Measurements from ENCODE around the gene HOXD8. TPM values are rescaled to one million over a fixed set of nuclear protein-coding genes. Genes with fewer than 3 reads are reported as not detected.
A peak's percentile ranks its signal among the peaks of the same experiment; 100 is the strongest.

The HOXD8 gene
- total and polyA plus RNA-seq, 10 of the 15 experiments (the other 5 are each of a cell fraction or from before 2014, with no cell fraction given): not detected

DNA sequence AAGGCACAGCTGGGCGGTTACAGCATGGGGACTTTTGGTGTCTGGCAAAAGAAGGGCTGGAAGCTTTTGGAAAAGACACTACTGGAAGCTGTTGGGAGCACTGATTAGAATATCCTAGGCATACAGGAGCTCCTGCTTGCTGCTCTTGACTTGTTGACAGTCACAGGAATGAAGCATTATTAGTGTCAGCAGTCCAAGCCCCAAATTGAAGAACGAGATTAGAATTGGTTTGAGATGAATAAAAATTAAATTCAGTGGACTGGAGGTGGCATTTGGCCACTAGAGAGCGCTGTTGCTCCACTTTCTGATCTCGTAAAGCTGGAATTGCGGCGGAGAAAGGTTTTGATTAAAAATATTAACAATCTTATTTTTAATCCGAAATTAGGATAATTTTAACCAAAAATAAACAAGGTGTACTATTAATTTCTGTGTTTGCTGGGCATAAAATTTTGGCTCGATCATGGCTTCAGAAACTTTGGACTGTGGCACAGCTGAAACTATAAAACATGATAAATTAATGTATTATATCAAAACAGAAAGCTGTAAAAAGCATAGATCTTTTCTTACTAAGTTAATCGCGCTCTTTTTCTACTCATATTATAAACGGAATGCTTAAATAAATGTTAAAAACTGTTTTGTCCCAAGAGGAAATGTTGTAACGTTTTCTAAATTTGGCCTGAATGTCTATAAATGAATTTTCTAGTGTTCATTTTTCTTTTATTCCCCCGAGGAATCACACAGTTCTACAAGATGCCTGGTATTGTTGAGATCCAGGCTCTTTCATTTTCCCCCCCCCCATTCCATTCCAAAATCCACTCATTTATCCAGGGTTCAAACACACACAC, 2.4 kb upstream of the HOXD8 start:
- H3K9me3 ChIP-seq (replicated peaks; ENCODE audit: control insufficient read depth, insufficient read depth, low read length): peaks cover 1% of the 10 kb centered on the region; the same call in 2 of the 3 replicates
- ChIA-PET POLR2A (no interaction called here), RAD21 (ENCODE audit: unreplicated experiment) (interaction anchor here (0.7 to 3.7 kb wide), 17 partner anchors 13 to 1036 kb away, joined by 3 to 25 read pairs (median 5); no protein-coding TSS in a partner anchor), SMC1A (ENCODE audit: uncharacterized antibody, unreplicated experiment) (interaction anchor here (0.6 to 3.1 kb wide), 24 partner anchors 13 to 1036 kb away, joined by 3 to 37 read pairs (median 4); no protein-coding TSS in a partner anchor), CTCF (interaction anchor here (0.6 to 4.3 kb wide), 45 partner anchors 13 to 1034 kb away, joined by 3 to 79 read pairs (median 4); no protein-coding TSS in a partner anchor)
- H3K27ac ChIP-seq (ENCODE audit: control insufficient read depth, insufficient read depth): no peak overlapping the region
- H3K27me3 ChIP-seq (replicated peaks in 1 of 2; ENCODE audit: control insufficient read depth in 2 of 2, insufficient read depth in 2 of 2, low read length in 1 of 2): peaks cover 7 to 29% of the 10 kb centered on the region in 2 experiments
- H2AFZ ChIP-seq (ENCODE audit: control insufficient read depth, low read depth, low read length): no peak overlapping the region
- no TSS peak for BruUV-seq (replicated peaks)
- FAIRE-seq (peak; percentile 13), ATAC-seq (peak; percentile 49; the same call in 2 of the 3 replicates), DNase-seq (ENCODE audit: low read depth, low spot score) (no peak)
- 1% methylated on average over 13 of the region's 13 CpGs for WGBS (ENCODE audit: insufficient coverage, insufficient replicate concordance, low lambda C conversion rate, missing lambda C conversion rate)
- H3K4me3 ChIP-seq: no peak overlapping the region
- H3K36me3 ChIP-seq (ENCODE audit: control insufficient read depth in 2 of 2, insufficient read depth in 2 of 2, low read length in 1 of 2): no peaks in the 10 kb centered on the region
- H4K20me1 ChIP-seq (ENCODE audit: control insufficient read depth, insufficient read depth): no peaks in the 10 kb centered on the region
- no peak overlapping the region for H3K4me2 ChIP-seq (ENCODE audit: control insufficient read depth, insufficient read depth)
- no peak for TF ChIP-seq STAT1 (conservative IDR thresholded peaks at IDR 0.05)
- peak; percentile 62; the same call in 1 of the 2 replicates for TF ChIP-seq SMC3 (IDR thresholded peaks at IDR 0.05; ENCODE audit: borderline replicate concordance, low read length)
- peak; percentile 81 for TF ChIP-seq RAD21 (IDR thresholded peaks at IDR 0.05; ENCODE audit: insufficient read depth, low read depth, low read length)
- TF ChIP-seq, protein P1, sequence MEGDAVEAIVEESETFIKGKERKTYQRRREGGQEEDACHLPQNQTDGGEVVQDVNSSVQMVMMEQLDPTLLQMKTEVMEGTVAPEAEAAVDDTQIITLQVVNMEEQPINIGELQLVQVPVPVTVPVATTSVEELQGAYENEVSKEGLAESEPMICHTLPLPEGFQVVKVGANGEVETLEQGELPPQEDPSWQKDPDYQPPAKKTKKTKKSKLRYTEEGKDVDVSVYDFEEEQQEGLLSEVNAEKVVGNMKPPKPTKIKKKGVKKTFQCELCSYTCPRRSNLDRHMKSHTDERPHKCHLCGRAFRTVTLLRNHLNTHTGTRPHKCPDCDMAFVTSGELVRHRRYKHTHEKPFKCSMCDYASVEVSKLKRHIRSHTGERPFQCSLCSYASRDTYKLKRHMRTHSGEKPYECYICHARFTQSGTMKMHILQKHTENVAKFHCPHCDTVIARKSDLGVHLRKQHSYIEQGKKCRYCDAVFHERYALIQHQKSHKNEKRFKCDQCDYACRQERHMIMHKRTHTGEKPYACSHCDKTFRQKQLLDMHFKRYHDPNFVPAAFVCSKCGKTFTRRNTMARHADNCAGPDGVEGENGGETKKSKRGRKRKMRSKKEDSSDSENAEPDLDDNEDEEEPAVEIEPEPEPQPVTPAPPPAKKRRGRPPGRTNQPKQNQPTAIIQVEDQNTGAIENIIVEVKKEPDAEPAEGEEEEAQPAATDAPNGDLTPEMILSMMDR (IDR thresholded peaks at IDR 0.05 in 2 of 3, conservative IDR thresholded peaks at IDR 0.05 in 1 of 3; ENCODE audit: control insufficient read depth in 2 of 3, extremely low read depth in 1 of 3, insufficient read depth in 1 of 3, low read depth in 3 of 3, low read length in 3 of 3): peak; percentile 61 to 77 (median 66)
- no peak for TF ChIP-seq MYB (IDR thresholded peaks at IDR 0.05; ENCODE audit: borderline replicate concordance, low read depth, low read length)
- no peak for TF ChIP-seq RELA (IDR thresholded peaks at IDR 0.05; ENCODE audit: borderline replicate concordance, partially characterized antibody)
- TF ChIP-seq NRF1 (conservative IDR thresholded peaks at IDR 0.05; ENCODE audit: low read depth, low read length): no peak
- TF ChIP-seq, protein P2, sequence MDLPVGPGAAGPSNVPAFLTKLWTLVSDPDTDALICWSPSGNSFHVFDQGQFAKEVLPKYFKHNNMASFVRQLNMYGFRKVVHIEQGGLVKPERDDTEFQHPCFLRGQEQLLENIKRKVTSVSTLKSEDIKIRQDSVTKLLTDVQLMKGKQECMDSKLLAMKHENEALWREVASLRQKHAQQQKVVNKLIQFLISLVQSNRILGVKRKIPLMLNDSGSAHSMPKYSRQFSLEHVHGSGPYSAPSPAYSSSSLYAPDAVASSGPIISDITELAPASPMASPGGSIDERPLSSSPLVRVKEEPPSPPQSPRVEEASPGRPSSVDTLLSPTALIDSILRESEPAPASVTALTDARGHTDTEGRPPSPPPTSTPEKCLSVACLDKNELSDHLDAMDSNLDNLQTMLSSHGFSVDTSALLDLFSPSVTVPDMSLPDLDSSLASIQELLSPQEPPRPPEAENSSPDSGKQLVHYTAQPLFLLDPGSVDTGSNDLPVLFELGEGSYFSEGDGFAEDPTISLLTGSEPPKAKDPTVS (IDR thresholded peaks at IDR 0.05; ENCODE audit: low read depth, low read length): no peak
- TF ChIP-seq BCL11A (IDR thresholded peaks at IDR 0.05; ENCODE audit: low read depth, low read length): no peak
- TF ChIP-seq NR2C2 (IDR thresholded peaks at IDR 0.05; ENCODE audit: borderline replicate concordance, control insufficient read depth, insufficient read length, low read depth): no peak
- no peak for TF ChIP-seq ZBED1 (IDR thresholded peaks at IDR 0.05; ENCODE audit: borderline replicate concordance)
- TF ChIP-seq BRCA1 (IDR thresholded peaks at IDR 0.05; ENCODE audit: low read depth, low read length): no peak
- TF ChIP-seq, protein P3, sequence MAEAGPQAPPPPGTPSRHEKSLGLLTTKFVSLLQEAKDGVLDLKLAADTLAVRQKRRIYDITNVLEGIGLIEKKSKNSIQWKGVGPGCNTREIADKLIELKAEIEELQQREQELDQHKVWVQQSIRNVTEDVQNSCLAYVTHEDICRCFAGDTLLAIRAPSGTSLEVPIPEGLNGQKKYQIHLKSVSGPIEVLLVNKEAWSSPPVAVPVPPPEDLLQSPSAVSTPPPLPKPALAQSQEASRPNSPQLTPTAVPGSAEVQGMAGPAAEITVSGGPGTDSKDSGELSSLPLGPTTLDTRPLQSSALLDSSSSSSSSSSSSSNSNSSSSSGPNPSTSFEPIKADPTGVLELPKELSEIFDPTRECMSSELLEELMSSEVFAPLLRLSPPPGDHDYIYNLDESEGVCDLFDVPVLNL (IDR thresholded peaks at IDR 0.05; ENCODE audit: low read depth, low read length): no peak
- no peak for TF ChIP-seq EED (IDR thresholded peaks at IDR 0.05; ENCODE audit: low read depth)
- no peak for TF ChIP-seq HDGF (IDR thresholded peaks at IDR 0.05)
- no peaks in the 10 kb centered on the region for H3K4me1 ChIP-seq (ENCODE audit: control insufficient read depth, insufficient read depth, low read length)
- H3K79me2 ChIP-seq (ENCODE audit: control insufficient read depth, insufficient read depth, low read length): no peaks in the 10 kb centered on the region
- in situ Hi-C loops (cut with MboI) (loop anchor here (5.0 to 25.0 kb wide), 4 partner anchors 510 to 1210 kb away; no protein-coding TSS in a partner anchor), intact Hi-C loops (cut with micrococcal nuclease; ENCODE audit: unreplicated experiment) (loop anchor here (2.0 to 5.0 kb wide), 6 partner anchors 328 to 1035 kb away; no protein-coding TSS in a partner anchor)
- no peak overlapping the region for H3K9ac ChIP-seq (ENCODE audit: control insufficient read depth, insufficient read depth, low read length)
